GM23338 (cell line): Measurements from ENCODE around the gene TBC1D5. TPM values are rescaled to one million over a fixed set of nuclear protein-coding genes. Genes with fewer than 3 reads are reported as not detected.

Source experiments
- ATAC-seq: fragments of 200-7000 bp; cut with Tn5 transposase; 3 replicates; pipeline ENCODE4 v1.9.1; 2020
- DNase-seq: peaks from one replicate; pipeline ENCODE4 v3.0.0-alpha.2; 2015; ENCODE audit warnings: low spot score
- H2AFZ ChIP-seq: fragments of 200-600 bp; sonication (generic); 2 replicates; pipeline ENCODE4 v1.8.0; 2016; ENCODE audit warnings: antibody characterized with exemption, mild to moderate bottlenecking, moderate library complexity
- H3F3A ChIP-seq: fragments of 200-600 bp; sonication (generic); replicated peaks from 2 replicates; pipeline ENCODE4 v1.8.0; 2017; ENCODE audit warnings: antibody characterized with exemption, mixed run types, low read depth
- H3K27ac ChIP-seq: fragments of 200-600 bp; sonication (generic); 2 replicates; pipeline ENCODE4 v1.6.1; 2016; ENCODE audit warnings: low read depth
- H3K27me3 ChIP-seq: fragments of 200-600 bp; sonication (generic); 2 replicates; pipeline ENCODE4 v1.8.0; 2016; ENCODE audit warnings: mild to moderate bottlenecking, mixed run types, moderate library complexity; ENCODE audit not compliant: insufficient read depth
- H3K36me3 ChIP-seq: fragments of 200-600 bp; sonication (generic); 2 replicates; pipeline ENCODE4 v1.8.0; 2016; ENCODE audit warnings: mild to moderate bottlenecking; ENCODE audit not compliant: insufficient read depth
- H3K4me1 ChIP-seq: fragments of 200-600 bp; sonication (generic); 2 replicates; pipeline ENCODE4 v1.8.0; 2016; ENCODE audit warnings: mild to moderate bottlenecking, moderate library complexity; ENCODE audit not compliant: insufficient read depth
- H3K4me2 ChIP-seq: fragments of 200-600 bp; sonication (generic); 2 replicates; pipeline ENCODE4 v1.7.1; 2017; ENCODE audit warnings: mixed run types
- H3K4me3 ChIP-seq: fragments of 200-600 bp; sonication (generic); 2 replicates; pipeline ENCODE4 v1.6.1; 2016; ENCODE audit warnings: mixed run types
- H3K79me2 ChIP-seq: fragments of 200-600 bp; sonication (generic); replicated peaks from 2 replicates; pipeline ENCODE4 v1.8.0; 2017; ENCODE audit warnings: mild to moderate bottlenecking; ENCODE audit not compliant: insufficient read depth
- H3K9me2 ChIP-seq: fragments of 200-600 bp; sonication (generic); 2 replicates; pipeline ENCODE4 v1.8.0; 2017; ENCODE audit not compliant: insufficient read depth
- H4K20me1 ChIP-seq: fragments of 200-600 bp; sonication (generic); replicated peaks from 2 replicates; pipeline ENCODE4 v1.8.0; 2017; ENCODE audit warnings: mild to moderate bottlenecking; ENCODE audit not compliant: insufficient read depth
- H3K27ac Mint-ChIP-seq: 2 replicates; pipeline ENCODE4 v1.8.0; 2020; ENCODE audit warnings: inconsistent platforms, mild to moderate bottlenecking, moderate library complexity, mixed read lengths
- H3K27me3 Mint-ChIP-seq: 3 replicates; pipeline ENCODE4 v1.8.0; 2022; ENCODE audit warnings: low read depth, mild to moderate bottlenecking, moderate library complexity, mixed read lengths, inconsistent platforms; ENCODE audit not compliant: insufficient read depth, poor library complexity
- H3K36me3 Mint-ChIP-seq: 3 replicates; pipeline ENCODE4 v1.8.0; 2021; ENCODE audit warnings: low read depth, mild to moderate bottlenecking, inconsistent platforms, moderate library complexity, mixed read lengths
- H3K4me1 Mint-ChIP-seq: 3 replicates; pipeline ENCODE4 v1.8.0; 2020; ENCODE audit warnings: mild to moderate bottlenecking, inconsistent platforms, mixed read lengths
- H3K4me3 Mint-ChIP-seq: 3 replicates; pipeline ENCODE4 v1.8.0; 2021; ENCODE audit warnings: moderate library complexity, mild to moderate bottlenecking, inconsistent platforms, mixed read lengths
- H3K9me3 Mint-ChIP-seq: 3 replicates; pipeline ENCODE4 v1.8.0; 2020; ENCODE audit warnings: moderate library complexity, mild to moderate bottlenecking, inconsistent platforms, mixed read lengths
- CREB1 ChIP-seq: fragments of 250-450 bp; sonication (Bioruptor Pico); IDR thresholded peaks from 2 replicates; pipeline ENCODE4 v1.5.0; 2020; ENCODE audit warnings: low read depth, mild to moderate bottlenecking, moderate library complexity
- EZH2phosphoT487 ChIP-seq: fragments of 200-600 bp; sonication (generic); IDR thresholded peaks from one replicate; pipeline ENCODE4 v1.8.1; 2018; ENCODE audit warnings: antibody characterized with exemption; ENCODE audit not compliant: unreplicated experiment
- JUNB ChIP-seq: IDR thresholded peaks from one replicate; pipeline ENCODE4 v1.6.1; 2016; ENCODE audit warnings: antibody characterized with exemption; ENCODE audit not compliant: unreplicated experiment
- NANOG ChIP-seq: IDR thresholded peaks from 2 replicates; pipeline ENCODE4 v1.6.1; 2016; ENCODE audit warnings: antibody characterized with exemption, borderline replicate concordance
- POLR2AphosphoS5 ChIP-seq: IDR thresholded peaks from 2 replicates; pipeline ENCODE4 v1.6.1; 2016; ENCODE audit warnings: antibody characterized with exemption, low read depth
- STAT1 ChIP-seq: IDR thresholded peaks from one replicate; pipeline ENCODE4 v1.6.1; 2016; ENCODE audit warnings: antibody characterized with exemption; ENCODE audit not compliant: unreplicated experiment
- ZNF114 ChIP-seq: fragments of 250-450 bp; sonication (Bioruptor Pico); IDR thresholded peaks from 2 replicates; pipeline ENCODE4 v1.5.0; 2020; ENCODE audit warnings: mild to moderate bottlenecking, moderate library complexity
- ZNF331 ChIP-seq: fragments of 250-450 bp; sonication (Bioruptor Pico); IDR thresholded peaks from 2 replicates; pipeline ENCODE4 v1.5.0; 2020; ENCODE audit warnings: low read depth, mild to moderate bottlenecking, moderate library complexity
- polyA plus RNA-seq: library from polyadenylated mRNA; unstranded; fragments of >200 nt; fragmentation: Nextera tagmentation; extraction: Ambion mirVana; gene quantifications from 2 replicates; pipeline ENCODE4 v1.2.1, GENCODE V29; 2016
- total RNA-seq: library from RNA; depleted of rRNA; stranded (reverse); fragments of >200 nt; shearing (Covaris generic); gene quantifications from 2 replicates; pipeline ENCODE4 v1.2.3, GENCODE V29; 2014
- TF ChIP-seq, protein P1 (sequence below): fragments of 250-450 bp; sonication (Bioruptor Pico); IDR thresholded peaks from 2 replicates; pipeline ENCODE4 v1.5.0; 2020; ENCODE audit warnings: mild to moderate bottlenecking, moderate library complexity
- TF ChIP-seq, protein P2 (sequence below): IDR thresholded peaks from one replicate; pipeline ENCODE4 v1.6.1; 2018; ENCODE audit warnings: antibody characterized with exemption; ENCODE audit not compliant: unreplicated experiment
- TF ChIP-seq, protein P3 (sequence below): IDR thresholded peaks from 2 replicates; pipeline ENCODE4 v1.6.1; 2016; ENCODE audit warnings: antibody characterized with exemption

Gene TBC1D5
- total and polyA plus RNA-seq, 2 experiments from 2014 or later, result 21.8 to 48.1 TPM

DNA sequence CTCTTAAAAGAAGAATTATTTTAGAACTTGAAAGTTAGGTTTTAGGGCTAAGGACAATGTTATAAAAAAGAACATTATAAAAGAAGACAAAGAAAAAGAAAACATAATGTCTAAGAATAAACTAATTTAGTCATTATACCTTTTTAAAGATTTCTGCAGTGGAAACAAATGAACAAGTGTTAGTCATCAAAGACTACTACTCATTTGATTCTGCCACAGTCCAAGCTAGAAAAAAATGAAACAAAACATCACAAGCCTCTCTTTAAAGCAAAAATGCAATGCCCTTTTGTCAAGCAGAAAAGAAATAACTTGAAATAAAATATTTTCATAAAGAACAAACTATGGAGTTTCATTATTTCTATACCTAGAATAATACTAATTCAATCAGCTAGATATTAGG lies 102.0 kb downstream of the TBC1D5 start (continued):
- TF ChIP-seq, protein P1, sequence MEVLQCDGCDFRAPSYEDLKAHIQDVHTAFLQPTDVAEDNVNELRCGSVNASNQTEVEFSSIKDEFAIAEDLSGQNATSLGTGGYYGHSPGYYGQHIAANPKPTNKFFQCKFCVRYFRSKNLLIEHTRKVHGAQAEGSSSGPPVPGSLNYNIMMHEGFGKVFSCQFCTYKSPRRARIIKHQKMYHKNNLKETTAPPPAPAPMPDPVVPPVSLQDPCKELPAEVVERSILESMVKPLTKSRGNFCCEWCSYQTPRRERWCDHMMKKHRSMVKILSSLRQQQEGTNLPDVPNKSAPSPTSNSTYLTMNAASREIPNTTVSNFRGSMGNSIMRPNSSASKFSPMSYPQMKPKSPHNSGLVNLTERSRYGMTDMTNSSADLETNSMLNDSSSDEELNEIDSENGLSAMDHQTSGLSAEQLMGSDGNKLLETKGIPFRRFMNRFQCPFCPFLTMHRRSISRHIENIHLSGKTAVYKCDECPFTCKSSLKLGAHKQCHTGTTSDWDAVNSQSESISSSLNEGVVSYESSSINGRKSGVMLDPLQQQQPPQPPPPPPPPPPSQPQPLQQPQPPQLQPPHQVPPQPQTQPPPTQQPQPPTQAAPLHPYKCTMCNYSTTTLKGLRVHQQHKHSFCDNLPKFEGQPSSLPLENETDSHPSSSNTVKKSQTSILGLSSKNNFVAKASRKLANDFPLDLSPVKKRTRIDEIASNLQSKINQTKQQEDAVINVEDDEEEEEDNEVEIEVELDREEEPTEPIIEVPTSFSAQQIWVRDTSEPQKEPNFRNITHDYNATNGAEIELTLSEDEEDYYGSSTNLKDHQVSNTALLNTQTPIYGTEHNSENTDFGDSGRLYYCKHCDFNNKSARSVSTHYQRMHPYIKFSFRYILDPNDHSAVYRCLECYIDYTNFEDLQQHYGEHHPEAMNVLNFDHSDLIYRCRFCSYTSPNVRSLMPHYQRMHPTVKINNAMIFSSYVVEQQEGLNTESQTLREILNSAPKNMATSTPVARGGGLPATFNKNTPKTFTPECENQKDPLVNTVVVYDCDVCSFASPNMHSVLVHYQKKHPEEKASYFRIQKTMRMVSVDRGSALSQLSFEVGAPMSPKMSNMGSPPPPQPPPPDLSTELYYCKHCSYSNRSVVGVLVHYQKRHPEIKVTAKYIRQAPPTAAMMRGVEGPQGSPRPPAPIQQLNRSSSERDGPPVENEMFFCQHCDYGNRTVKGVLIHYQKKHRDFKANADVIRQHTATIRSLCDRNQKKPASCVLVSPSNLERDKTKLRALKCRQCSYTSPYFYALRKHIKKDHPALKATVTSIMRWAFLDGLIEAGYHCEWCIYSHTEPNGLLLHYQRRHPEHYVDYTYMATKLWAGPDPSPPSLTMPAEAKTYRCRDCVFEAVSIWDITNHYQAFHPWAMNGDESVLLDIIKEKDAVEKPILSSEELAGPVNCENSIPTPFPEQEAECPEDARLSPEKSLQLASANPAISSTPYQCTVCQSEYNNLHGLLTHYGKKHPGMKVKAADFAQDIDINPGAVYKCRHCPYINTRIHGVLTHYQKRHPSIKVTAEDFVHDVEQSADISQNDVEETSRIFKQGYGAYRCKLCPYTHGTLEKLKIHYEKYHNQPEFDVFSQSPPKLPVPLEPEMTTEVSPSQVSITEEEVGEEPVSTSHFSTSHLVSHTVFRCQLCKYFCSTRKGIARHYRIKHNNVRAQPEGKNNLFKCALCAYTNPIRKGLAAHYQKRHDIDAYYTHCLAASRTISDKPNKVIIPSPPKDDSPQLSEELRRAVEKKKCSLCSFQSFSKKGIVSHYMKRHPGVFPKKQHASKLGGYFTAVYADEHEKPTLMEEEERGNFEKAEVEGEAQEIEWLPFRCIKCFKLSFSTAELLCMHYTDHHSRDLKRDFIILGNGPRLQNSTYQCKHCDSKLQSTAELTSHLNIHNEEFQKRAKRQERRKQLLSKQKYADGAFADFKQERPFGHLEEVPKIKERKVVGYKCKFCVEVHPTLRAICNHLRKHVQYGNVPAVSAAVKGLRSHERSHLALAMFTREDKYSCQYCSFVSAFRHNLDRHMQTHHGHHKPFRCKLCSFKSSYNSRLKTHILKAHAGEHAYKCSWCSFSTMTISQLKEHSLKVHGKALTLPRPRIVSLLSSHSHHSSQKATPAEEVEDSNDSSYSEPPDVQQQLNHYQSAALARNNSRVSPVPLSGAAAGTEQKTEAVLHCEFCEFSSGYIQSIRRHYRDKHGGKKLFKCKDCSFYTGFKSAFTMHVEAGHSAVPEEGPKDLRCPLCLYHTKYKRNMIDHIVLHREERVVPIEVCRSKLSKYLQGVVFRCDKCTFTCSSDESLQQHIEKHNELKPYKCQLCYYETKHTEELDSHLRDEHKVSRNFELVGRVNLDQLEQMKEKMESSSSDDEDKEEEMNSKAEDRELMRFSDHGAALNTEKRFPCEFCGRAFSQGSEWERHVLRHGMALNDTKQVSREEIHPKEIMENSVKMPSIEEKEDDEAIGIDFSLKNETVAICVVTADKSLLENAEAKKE (CRISPR knock-in tag), result no peak
- no peak for TF ChIP-seq JUNB
- TF ChIP-seq, protein P2, sequence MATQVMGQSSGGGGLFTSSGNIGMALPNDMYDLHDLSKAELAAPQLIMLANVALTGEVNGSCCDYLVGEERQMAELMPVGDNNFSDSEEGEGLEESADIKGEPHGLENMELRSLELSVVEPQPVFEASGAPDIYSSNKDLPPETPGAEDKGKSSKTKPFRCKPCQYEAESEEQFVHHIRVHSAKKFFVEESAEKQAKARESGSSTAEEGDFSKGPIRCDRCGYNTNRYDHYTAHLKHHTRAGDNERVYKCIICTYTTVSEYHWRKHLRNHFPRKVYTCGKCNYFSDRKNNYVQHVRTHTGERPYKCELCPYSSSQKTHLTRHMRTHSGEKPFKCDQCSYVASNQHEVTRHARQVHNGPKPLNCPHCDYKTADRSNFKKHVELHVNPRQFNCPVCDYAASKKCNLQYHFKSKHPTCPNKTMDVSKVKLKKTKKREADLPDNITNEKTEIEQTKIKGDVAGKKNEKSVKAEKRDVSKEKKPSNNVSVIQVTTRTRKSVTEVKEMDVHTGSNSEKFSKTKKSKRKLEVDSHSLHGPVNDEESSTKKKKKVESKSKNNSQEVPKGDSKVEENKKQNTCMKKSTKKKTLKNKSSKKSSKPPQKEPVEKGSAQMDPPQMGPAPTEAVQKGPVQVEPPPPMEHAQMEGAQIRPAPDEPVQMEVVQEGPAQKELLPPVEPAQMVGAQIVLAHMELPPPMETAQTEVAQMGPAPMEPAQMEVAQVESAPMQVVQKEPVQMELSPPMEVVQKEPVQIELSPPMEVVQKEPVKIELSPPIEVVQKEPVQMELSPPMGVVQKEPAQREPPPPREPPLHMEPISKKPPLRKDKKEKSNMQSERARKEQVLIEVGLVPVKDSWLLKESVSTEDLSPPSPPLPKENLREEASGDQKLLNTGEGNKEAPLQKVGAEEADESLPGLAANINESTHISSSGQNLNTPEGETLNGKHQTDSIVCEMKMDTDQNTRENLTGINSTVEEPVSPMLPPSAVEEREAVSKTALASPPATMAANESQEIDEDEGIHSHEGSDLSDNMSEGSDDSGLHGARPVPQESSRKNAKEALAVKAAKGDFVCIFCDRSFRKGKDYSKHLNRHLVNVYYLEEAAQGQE, result no peak

DNA sequence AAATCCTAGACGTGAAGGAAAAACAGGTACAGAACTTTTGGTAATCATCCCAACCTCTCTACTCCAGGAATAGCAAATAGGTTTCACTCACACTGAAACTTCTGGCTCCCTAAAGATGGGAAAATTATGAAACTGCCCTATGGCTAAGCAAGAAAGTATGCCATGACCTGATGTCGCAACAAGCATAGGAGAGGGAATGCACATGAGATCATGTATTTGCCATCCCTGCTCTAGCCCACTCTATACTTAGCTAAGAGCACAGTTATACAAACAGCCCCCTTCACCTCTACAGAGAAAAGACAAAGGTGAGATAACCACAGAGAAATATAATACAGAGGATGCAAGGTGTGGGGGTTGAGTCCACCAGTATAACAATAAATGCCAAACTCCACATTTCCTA lies 102.7 kb downstream of the TBC1D5 start:
- Histone ChIP-seq H2AFZ (no peak overlapping the region), H3K4me3 (no peak overlapping the region), H3K36me3 (no peaks in the 10 kb centered on the region), H4K20me1 (0 out of 2 replicates have a peak, but pooled peaks cover 4% of the 10 kb centered on the region), H3F3A (no peaks in the 10 kb centered on the region), H3K4me1 (no peaks in the 10 kb centered on the region; the same call in 1 of the 2 replicates), H3K4me2 (no peak overlapping the region), H3K27me3 (no peaks in the 10 kb centered on the region), H3K79me2 (peaks cover 4% of the 10 kb centered on the region; the same call in 1 of the 2 replicates), H3K9me2 (no peaks in the 10 kb centered on the region), H3K27ac (no peak overlapping the region)
- Mint-ChIP-seq H3K27me3 (no peaks in the 10 kb centered on the region), H3K27ac (peak overlapping the region; percentile 36), H3K36me3 (no peaks in the 10 kb centered on the region), H3K4me1 (peaks cover 11% of the 10 kb centered on the region), H3K4me3 (no peak overlapping the region), H3K9me3 (no peaks in the 10 kb centered on the region)
- no peak for ATAC-seq
- no peak for DNase-seq
- TF ChIP-seq, protein P2, result no peak
- TF ChIP-seq POLR2AphosphoS5 (no peak), ZNF114 (CRISPR knock-in tag) (no peak), NANOG (no peak), STAT1 (no peak), ZNF331 (CRISPR knock-in tag) (no peak), EZH2phosphoT487 (no peak), CREB1 (CRISPR knock-in tag) (no peak)
- TF ChIP-seq, protein P3, sequence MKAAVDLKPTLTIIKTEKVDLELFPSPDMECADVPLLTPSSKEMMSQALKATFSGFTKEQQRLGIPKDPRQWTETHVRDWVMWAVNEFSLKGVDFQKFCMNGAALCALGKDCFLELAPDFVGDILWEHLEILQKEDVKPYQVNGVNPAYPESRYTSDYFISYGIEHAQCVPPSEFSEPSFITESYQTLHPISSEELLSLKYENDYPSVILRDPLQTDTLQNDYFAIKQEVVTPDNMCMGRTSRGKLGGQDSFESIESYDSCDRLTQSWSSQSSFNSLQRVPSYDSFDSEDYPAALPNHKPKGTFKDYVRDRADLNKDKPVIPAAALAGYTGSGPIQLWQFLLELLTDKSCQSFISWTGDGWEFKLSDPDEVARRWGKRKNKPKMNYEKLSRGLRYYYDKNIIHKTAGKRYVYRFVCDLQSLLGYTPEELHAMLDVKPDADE, result no peak
